HG03025 (cell line): ENCODE measurements around the gene NUDT1.

Source experiments
- ATAC-seq: cut with Tn5 transposase; IDR thresholded peaks from one replicate; pipeline ENCODE4 v1.9.1; 2021; ENCODE audit warnings: mild to moderate bottlenecking, moderate library complexity; ENCODE audit not compliant: unreplicated experiment, low FRiP score

The NUDT1 gene

GRCh38 chr7:2289111-2289586 lies 47.1 kb downstream of the NUDT1 start:
- no peak for ATAC-seq

GRCh38 chr7:2289621-2290020 lies 47.6 kb downstream of the NUDT1 start:
- ATAC-seq = no peak

- ATAC-seq = no peak
Observed at GRCh38 chr7:2290877-2291276, 48.9 kb downstream of the NUDT1 start.

GRCh38 chr7:2295936-2296620 lies 54.1 kb downstream of the NUDT1 start:
- no peak for ATAC-seq

- ATAC-seq = no peak
Observed at GRCh38 chr7:2296832-2297231, 54.8 kb downstream of the NUDT1 start.

- peak; percentile 50 for ATAC-seq
Observed at GRCh38 chr7:2299131-2299829, 57.3 kb downstream of the NUDT1 start.

GRCh38 chr7:2299870-2300512 lies 58.0 kb downstream of the NUDT1 start:
- no peak for ATAC-seq
